NCI-H748 (cell line): ENCODE results near the gene EFCAB6.

ENCODE experiments used
- DNase-seq: peaks from one replicate; lab custom pipeline; 2025; ENCODE audit not compliant: unreplicated experiment; lab: John Stamatoyannopoulos, UW

EFCAB6 gene

GRCh38 chr22:43592476-43592875 is 219.6 kb downstream of the EFCAB6 start:
- peak; percentile 76 for DNase-seq

- no peak for DNase-seq
These were observed 220.7 kb downstream of the EFCAB6 start for GRCh38 chr22:43591380-43591779.

GRCh38 chr22:43587574-43587973 is 224.5 kb downstream of the EFCAB6 start:
- no peak for DNase-seq

- no peak for DNase-seq
These were observed 228.6 kb downstream of the EFCAB6 start for GRCh38 chr22:43583501-43583900.

- DNase-seq, result no peak
These were observed 229.7 kb downstream of the EFCAB6 start for GRCh38 chr22:43582394-43582793.

- DNase-seq, result no peak
These were observed 231.8 kb downstream of the EFCAB6 start for GRCh38 chr22:43580271-43580750.

GRCh38 chr22:43574738-43575137 is 237.4 kb downstream of the EFCAB6 start:
- no peak for DNase-seq

GRCh38 chr22:43572710-43573109 is 239.4 kb downstream of the EFCAB6 start:
- DNase-seq, result no peak

GRCh38 chr22:43571181-43571580 is 240.9 kb downstream of the EFCAB6 start:
- DNase-seq, result no peak

GRCh38 chr22:43570531-43571165 is 241.5 kb downstream of the EFCAB6 start:
- DNase-seq, result no peak

GRCh38 chr22:43569111-43569510 is 243.0 kb downstream of the EFCAB6 start:
- no peak for DNase-seq

- DNase-seq, result no peak
These were observed 244.3 kb downstream of the EFCAB6 start for GRCh38 chr22:43567691-43568324.

GRCh38 chr22:43566561-43567332 is 245.4 kb downstream of the EFCAB6 start:
- DNase-seq, result no peak

GRCh38 chr22:43566021-43566420 is 246.1 kb downstream of the EFCAB6 start:
- DNase-seq, result no peak

GRCh38 chr22:43564859-43565258 is 247.2 kb downstream of the EFCAB6 start:
- no peak for DNase-seq

- no peak for DNase-seq
These were observed 248.5 kb downstream of the EFCAB6 start for GRCh38 chr22:43563571-43563970.

GRCh38 chr22:43562843-43563242 is 249.3 kb downstream of the EFCAB6 start:
- no peak for DNase-seq

GRCh38 chr22:43561415-43562178 is 250.5 kb downstream of the EFCAB6 start:
- DNase-seq, result no peak

- no peak for DNase-seq
These were observed 251.5 kb downstream of the EFCAB6 start for GRCh38 chr22:43560651-43561050.

GRCh38 chr22:43555561-43556515 is 256.3 kb downstream of the EFCAB6 start:
- DNase-seq, result no peak
